GM18870 (cell line): Measurements from ENCODE around the gene TCEANC2.
"Not testable (repeated sequence)": the region's sequence is repeated elsewhere in the genome, so short reads cannot be mapped to it uniquely, and the experiment has no call there.

Experiments
- ATAC-seq: cut with Tn5 transposase; IDR thresholded peaks from one replicate; pipeline ENCODE4 v1.9.1; 2021; ENCODE audit warnings: moderate library complexity; ENCODE audit not compliant: unreplicated experiment

TCEANC2 gene

DNA sequence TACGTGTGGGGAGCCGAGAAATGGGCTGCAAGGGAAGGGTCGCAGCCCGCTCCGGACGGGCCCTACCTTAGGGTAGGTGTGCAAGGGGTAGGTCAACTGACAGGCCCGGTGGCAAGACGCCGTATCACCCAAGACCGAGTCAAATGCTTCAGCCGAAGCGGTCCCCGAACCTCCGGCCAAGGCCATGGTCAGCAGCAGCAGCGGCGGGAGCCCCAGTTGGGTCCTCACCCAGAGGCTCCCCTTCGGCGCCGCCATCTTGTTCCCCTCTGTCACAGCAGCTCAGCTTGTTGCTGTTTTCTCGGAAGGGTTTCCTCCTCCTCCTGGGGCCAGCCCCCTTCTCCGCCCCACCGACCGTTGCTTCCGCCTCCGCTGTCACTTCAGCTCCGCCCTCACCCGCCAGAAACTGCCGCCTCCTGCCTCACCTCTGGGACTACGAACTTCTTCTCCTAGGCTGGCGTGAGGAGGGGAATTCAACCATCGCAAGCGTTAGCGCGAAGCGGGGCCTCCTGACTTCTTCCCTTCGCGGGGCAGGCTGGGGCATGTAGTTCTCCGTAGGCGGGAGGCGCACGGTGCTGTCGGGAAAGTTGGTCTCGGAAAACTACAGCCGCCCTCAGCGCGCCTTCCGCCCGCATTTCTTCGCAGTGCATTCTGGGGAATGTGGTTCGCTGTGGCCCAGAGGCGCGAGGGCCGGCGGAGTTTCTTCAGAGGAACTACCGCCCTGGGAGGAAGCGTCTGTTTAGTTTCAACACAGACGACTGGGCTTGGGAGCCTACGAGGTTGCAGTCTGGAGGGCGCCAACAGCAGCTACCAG lies at the start of gene TCEANC2, which contains the start of gene TMEM59:
TCEANC2 (plus strand) TSS at position 675 of the 811 bp plus-strand sequence. CDS start 815 bp downstream, outside the sequence.
TMEM59 (minus strand) TSS at position 271 of the 811 bp plus-strand sequence; CDS start at position 255, 16 bp downstream.
- peak; percentile 91 for ATAC-seq

DNA sequence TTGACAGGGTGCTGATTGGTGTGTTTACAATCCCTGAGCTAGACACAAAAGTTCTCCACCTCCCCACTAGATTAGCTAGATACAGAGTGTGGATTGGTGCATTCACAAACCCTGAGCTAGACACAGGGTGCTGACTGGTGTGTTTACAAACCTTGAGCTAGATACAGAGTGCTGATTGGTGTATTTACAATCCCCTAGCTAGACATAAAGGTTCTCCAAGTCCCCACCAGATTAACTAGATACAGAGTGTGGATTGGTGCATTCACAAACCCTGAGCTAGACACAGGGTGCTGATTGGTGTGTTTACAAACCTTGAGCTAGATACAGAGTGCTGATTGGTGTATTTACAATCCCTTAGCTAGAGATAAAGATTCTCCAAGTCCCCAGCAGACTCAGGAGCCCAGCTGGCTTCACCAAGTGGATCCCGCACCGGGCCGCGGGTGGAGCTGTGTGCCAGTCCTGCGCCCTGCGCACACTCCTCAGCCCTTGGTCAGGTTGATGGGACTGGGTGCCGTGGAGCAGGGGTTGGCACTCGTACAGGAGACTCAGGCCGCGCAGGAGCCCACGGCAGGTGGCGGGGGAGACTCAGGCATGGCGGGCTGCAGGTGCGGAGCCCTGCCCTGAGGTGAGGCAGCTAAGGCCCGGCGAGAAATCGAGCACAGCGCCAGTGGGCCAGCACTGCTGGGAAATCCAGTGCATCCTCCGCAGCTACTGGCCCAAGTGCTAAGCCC lies 49.5 kb upstream of the TCEANC2 start:
- not testable (repeated sequence) for ATAC-seq

DNA sequence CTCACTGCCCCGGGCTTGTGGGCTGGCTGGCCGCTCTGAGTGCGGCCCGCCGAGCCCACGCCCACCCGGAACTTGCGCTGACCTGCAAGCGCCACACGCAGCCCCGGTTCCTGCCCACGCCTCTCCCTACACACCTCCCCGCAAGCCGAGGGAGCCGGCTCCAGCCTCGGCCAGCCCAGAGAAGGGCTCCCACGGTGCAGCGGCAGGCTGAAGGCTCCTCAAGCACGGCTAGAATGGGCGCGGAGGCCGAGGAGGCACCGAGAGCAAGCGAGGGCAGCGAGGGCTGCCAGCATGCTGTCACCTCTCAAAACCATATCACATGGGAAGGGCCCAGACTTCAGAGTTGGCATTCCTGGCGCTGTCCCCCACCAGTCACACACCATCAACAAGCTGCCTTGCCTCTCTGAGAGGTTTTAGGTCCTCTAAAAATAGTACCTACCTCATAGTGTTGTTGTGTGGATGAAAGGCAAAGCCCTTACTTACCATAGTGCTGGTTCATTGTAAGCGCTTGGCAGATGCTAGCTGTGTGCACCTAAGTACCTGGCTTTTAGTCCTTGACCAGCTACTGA lies 48.8 kb upstream of the TCEANC2 start:
- ATAC-seq: no peak

DNA sequence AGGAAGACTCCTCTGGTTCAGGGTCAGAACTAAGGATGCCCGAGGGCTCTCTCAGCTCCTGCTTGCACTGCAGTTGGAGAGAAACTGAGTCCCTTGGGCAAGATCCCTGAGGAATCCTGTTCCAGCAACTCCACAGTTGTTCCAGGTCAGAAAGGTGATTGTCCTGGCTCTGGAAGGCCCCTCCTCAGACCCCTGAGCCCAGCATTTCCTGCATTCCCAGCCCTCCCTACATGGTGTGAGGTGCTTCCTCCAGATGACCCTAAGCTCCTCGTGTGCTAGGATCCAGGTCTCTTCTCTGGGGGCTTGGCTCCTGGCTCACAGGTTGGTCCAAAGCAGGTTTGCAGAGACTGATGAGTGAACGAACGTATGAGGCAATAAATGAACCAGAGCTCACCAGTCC lies 46.9 kb upstream of the TCEANC2 start:
- no peak for ATAC-seq

DNA sequence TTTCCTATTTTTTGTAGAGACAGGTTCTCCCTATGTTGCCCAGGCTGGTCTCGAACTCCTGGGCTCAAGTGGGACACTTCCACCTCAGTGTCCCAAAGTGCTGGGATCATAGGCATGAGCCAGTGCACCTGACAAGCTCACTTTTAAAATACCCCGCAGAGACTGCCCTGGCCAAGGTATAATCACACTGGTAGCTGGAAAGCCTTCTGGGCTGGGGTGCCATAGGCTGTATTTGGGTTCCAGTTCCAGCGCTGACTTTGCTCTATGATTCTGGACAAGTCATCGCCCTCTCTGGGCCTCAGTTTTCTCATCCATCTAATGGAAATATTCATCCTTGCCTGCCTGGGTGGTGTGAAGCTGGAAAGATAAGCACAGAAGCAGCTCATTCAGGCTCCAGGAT lies 45.8 kb upstream of the TCEANC2 start:
- ATAC-seq: no peak

DNA sequence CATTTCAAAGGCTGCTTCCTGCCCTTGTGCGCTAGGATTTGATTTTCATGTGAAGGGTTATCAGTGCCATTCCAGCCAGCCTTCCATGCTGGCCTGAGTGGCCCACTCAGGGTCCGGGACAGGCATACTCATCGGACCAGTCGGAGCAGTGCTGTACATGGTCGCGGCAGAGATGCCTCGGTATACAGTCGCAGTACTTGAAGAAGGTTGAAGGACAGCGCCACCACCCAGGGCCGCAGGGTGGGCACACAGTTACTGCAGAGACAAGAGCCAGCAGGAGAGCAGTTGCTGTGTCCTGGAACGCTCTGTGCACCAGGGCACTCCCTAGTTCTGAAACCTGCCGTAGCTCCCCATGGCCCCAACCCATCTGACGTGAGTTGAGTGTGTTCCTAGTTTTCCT lies 44.5 kb upstream of the TCEANC2 start:
- ATAC-seq: no peak

DNA sequence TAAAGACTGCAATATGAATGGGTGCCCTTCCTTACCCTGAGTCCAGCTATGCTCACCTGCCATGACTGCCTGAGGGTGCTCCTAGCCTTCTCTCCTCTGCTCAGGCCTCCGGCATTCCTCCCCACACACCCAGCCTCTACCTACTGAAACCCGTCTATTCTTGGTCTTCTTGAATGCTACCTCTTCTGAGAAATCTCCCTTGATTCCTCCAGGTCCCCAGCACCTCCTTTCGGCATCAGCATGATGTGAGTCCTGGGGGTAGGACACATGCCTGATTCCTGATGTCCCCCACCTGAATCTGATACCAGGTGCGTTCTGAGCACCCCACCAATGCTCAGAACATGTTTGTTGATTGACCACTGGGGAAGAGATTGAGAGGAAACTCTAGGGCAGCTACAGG lies 44.0 kb upstream of the TCEANC2 start:
- no peak for ATAC-seq

DNA sequence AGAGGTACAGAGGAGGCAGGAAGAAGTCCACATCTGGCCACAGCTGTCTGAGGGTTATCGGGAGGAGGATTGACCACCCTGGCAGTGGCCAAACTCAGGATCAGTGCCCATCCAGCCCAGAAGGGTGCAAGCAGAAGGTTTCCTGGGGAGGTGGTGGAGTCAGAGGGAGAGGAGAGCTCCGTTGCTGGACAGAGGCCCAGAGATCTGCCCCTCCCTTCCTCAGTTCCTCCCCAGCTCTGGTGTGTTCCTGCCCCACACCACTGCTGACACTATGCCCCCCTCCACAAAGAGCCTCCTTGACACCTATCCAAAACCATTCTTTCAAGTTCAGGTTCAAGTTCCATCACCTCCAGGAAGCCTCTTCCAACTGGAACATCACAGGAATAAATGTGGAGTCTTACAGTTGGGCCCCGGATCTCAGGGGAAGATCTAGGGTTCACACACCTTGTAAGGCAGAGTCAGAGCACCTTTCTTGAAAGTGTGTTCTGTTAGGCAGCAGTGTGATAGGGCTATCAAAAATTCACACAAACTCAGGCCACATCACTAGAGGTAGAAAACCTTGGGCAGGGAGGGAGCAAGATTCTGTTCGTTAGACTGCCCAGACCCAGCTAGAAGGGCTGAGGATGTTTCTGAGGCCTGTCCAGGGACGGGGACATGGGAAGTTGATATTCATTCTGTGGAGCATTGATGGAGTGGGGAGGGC lies 42.8 kb upstream of the TCEANC2 start:
- no peak for ATAC-seq

DNA sequence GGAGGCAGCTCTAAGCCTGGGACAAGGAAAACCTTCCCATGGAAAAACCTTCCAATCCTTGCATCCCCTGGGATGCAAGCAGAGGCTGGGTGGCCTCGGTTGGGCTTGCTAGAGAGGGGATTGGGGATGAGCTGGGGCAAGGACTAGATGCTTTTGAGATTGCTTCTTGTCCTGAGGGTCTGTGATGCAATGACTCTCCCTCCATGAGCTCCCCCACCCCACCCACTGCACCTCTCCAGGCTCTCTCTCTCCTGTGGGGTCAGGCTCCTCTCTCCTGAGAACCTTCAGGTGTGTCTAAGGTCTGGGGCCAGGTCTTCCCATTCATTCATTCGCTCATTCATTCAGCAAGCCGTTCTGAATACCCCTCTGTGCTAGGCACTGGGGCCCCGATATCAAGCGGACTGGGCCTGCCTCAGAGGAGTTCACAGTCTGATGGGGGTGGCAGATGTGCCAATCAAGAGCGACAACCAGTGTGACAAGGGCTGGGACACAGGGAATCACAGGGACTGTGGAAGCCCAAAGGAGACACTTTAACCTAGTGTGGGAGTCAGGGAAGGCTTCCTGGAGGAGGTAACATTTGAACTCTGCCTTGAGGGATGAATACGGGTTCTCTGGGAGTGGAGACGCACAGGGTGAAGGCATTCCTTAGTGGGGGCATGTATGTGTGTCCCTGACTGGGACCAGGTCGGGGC lies 41.9 kb upstream of the TCEANC2 start:
- ATAC-seq: no peak

DNA sequence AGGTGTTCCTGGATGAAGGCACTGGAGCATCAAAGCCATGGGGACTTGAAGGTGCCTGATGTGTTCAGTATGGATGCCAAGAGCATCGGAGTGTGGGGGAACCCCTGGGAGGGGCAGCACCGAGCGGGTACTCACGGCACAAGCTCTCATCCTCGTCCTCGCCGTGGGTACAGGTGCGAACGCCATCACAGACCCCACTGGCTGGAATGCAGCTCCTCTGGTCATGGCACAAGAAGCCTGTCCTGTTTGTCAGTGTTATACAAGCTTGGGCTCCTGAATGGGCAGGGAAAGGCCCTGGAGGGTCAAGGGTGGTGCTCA lies 41.4 kb upstream of the TCEANC2 start:
- no peak for ATAC-seq

DNA sequence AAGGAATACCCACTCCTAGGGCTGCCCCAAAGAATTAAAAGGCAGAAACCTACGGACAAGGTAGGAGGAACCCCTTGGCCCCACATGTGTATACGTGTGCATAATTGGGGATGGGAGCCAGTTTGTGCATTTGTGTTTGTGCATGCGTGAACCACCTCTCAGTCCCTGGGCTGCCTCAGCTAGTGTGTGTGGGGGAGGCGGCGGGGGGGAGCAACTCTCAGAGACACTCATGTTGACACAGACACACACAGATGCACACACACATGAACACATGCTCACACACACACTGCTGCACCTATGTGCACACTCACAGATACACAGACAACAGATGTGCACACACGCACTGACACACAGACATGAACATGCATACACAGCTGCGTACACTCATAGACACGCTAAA lies 40.5 kb upstream of the TCEANC2 start:
- ATAC-seq: no peak

DNA sequence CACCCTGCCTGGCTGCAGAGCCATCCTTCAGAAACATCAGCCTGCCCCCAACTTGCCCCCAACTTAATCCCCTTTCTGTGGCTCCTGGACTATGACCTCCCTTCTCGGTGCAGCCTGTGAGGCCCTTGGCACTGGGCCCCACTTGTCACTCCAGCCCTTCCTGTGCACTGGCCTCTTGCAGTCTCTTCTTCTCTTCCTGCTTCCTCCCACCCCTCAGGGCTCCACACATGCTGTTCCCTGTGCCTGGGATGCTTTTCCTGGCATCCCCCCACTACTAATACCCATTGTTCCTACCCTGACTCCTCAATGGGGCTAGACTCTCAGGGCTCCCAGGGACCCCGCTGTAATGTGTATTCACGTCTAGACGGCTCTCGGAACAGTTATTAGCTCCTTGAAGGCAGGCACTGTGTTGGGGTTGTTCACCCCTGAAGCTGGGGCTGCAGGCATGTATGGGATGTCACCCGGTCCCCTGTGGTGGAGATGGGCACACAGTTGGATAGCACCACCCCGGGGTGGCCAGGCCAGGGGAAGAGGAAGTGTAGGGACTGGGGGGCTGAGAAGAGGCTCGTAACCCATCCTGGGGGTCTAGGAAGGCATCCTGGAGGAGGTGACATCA lies 39.9 kb upstream of the TCEANC2 start:
- ATAC-seq: no peak

DNA sequence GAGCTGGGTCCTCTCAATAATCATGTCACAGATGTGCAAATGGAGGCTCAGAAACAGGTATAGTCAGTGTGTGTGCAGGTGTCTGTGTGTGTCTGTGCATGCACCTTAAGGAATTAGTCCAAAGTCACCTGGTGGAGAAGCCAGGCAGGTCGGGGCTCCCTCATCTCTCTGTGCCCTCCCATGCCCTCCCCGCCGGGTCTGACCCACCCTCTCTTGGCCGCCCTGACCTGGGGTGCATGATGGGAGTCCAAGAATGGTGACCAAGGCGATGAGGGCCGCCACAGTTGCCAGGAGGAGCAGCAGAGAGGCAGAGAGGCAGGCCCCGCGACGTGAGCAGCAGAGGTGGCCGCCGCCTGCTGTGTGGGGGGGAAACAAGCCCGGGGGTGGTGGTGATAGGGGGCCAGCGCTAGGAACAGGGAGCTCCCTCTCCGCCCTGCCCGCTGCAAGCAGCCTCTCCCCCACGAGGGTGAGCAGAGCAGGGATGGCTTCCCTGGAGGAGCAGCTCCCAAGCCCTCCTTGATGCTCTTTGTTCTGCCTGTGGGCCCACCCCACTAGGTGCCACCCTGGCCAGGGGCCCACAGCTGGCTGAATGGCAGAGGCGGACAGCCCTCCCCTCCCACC lies 39.3 kb upstream of the TCEANC2 start:
- ATAC-seq: no peak

DNA sequence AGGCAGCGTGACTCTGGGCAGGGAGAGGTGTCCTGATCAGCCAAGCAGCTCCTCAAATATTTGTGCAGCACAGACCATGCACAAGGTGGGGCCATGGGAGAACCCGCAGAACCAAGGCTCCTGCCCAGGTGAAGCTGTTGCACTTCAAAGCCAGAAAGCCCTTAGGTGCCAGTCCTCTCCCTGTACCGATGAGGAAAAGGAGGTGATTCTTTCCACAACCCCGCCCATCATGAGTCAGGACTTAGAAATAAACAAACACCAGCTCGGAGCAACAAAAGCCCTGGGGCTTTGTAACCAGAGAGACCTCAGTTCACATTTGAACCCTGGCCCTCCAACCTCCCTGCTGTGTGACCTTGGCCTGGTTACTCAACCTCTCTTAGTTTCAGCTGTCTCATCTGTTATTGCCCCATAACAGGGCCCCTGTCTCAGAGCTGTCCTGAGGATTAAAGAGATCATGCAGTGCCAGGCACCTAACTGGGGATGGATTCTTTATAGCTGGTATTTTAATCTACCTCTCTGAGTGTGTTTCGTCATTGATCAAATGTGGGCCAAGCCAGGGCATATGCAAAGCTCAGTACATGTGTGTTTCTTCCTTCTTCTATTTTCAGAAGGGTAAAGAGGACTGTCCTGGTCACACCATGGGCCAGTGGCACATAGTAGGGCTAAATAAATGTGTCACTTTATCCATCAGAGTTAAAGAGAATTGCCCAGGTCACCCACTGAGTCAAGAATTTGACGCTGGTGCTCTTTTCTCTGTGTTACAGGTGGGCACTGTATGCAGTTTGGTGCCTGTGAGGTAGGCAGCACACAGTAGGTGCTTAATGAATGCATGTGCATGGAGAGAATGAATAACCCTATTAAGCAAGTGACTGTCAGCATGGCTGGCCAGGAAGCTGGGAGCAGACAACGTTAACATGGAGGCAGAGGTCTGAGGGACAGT lies 36.8 kb upstream of the TCEANC2 start:
- no peak for ATAC-seq

DNA sequence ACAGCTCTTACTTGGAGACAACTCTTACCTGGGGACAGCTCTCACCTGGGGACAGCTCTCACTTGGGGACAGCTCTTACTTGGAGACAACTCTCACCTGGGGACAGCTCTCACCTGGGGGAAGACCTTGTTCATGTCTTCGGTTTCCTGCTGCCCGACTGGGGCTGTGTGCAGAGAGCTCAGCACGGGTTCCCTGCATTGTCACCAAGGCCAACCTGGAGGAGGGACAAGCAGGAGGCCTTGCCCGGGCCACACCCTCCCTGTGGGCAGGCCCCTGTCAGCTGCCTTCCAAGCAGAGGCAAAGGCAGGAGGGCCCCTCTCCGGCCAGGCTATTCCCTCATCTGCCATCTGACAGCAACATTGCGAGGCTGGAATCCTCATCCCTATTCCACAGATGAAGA lies 35.4 kb upstream of the TCEANC2 start, which contains the start of gene LDLRAD1:
LDLRAD1 (minus strand) TSS at position 208 of the 400 bp plus-strand sequence; CDS start at position 134, 74 bp downstream.
- ATAC-seq: no peak

DNA sequence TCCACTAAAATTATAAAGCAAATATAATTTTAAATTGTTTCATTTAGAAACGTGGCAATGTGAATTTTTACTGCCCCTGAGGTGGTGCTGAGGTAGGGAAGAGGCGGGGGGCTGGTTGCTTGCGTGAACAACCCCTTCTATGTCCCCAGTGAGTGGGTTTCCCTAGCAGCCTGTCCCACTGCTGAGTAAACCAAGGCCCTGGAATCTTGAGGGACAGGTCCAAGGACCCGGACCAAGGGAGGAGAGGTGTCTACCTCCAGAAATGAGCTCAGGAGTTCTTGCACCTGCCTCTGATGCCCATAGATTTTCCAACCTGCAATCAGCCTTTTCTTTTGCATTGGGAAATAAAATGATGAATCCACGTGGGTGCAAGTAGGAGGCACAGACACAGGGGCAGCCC lies 34.8 kb upstream of the TCEANC2 start:
- ATAC-seq: no peak

DNA sequence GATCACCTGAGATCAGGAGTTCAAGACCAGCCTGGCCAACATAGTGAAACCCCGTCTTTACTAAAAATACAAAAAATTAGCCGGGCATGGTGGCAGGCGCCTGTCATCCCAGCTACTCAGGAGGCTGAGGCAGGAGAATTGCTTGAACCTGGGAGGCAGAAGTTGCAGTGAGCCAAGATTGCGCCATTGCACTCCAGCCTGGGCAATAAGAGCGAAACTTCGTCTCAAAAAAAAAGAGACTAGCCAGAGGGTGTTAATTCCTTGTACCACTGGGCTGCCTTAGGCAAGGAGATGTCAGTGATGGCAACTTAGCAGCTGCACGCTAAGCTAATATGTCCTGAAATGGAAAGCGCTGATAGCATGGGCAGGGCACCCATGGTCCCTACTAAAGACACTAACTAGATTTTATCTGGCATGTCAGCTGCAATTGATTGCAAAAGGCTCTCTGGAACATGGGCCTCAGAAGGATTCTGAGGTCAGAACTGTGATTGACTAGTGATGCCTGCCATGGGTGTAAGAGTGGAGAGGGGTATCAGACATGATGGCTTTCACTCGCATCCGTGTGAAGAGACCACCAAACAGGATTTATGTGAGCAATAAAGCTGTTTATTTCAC lies 33.7 kb upstream of the TCEANC2 start:
- ATAC-seq: not testable (repeated sequence)

DNA sequence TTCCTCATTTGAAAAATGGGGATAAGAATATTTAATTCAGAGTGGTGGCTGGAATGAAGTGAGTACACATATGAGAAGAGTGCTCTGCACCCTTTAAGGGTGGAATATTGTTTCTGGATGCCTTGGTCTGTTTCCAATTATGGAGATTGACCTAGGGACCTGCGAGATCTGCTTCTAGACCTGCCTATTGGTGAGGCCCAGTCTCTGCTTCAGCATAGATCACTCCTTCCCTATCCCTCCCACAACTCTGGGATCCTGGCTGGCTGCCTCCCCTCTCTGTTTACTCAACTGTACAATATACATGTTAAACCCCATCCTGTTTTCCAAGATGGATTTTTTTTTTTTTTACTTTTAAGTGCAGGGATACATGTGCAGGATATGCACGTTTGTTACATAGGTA lies 29.1 kb upstream of the TCEANC2 start:
- no peak for ATAC-seq
